AG04450 (cell line): Measurements from ENCODE around the gene USP10. TPM values are rescaled to one million over a fixed set of nuclear protein-coding genes. Genes with fewer than 3 reads are reported as not detected.

Experiments
- CTCF ChIA-PET: fragments of 300-600, 350-600 bp; formaldehyde crosslinking; extraction: SDS; loops from one replicate; lab custom pipeline; 2022; ENCODE audit warnings: antibody characterized with exemption, inconsistent platforms; lab: Charles Lee
- POLR2A ChIA-PET: fragments of 350-600 bp; formaldehyde crosslinking; extraction: SDS; loops from one replicate; lab custom pipeline; 2021; ENCODE audit warnings: antibody characterized with exemption, inconsistent platforms; lab: Yijun Ruan, JAX
- DNase-seq: peaks from one replicate; pipeline ENCODE4 v3.0.0-alpha.2; 2011; ENCODE audit warnings: low read depth, low spot score
- H3K27ac ChIP-seq: one replicate; pipeline ENCODE4 v1.5.1; 2012; ENCODE audit warnings: low read depth, low read length, control low read depth
- H3K27me3 ChIP-seq: one replicate; pipeline ENCODE4 v1.6.0; 2012; ENCODE audit warnings: low read length; ENCODE audit not compliant: control insufficient read depth, insufficient read depth
- H3K4me3 ChIP-seq: 2 replicates; pipeline ENCODE4 v1.5.1; 2011; ENCODE audit warnings: mild to moderate bottlenecking, low read depth, low read length, control low read depth
- H3K9me3 ChIP-seq: 2 replicates; pipeline ENCODE4 v1.5.1; 2012; ENCODE audit warnings: low read length; ENCODE audit not compliant: control insufficient read depth, insufficient read depth
- polyA plus RNA-seq: library from polyadenylated mRNA; depleted of rRNA; stranded (reverse); fragments of >200 nt; gene quantifications from 2 replicates; pipeline ENCODE4 v1.2.3, GENCODE V29; 2011
- TF ChIP-seq, protein P1 (sequence below): IDR thresholded peaks from 2 replicates; pipeline ENCODE4 v1.5.1; 2011; ENCODE audit warnings: low read depth, low read length, control low read depth, inconsistent platforms

The USP10 gene
- polyA plus RNA-seq, 1 experiment, result 54.9 TPM

DNA sequence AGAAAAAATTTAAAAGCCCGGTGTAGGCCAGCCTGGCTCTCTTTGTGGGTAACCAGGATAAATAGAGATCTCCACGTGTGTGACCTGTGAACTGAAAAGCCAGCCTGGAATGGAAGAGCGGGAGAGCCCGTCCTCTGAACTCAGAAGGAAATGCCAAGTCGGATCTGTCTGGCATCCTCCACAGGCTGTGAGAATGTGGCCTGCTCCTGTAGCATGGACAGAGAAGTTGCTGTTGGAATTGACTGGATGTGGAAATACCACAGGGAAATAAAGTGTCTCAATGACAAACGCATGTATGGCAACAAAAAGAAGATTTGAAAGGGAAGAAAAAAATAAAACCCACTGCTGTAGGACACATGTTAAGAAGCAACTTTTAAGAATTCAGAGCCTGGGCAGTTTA lies 44.8 kb upstream of the USP10 start:
- no peak for DNase-seq
- ChIA-PET CTCF (interaction anchor here (0.7 to 1.1 kb wide), 2 partner anchors 17 to 677 kb away, joined by 3 read pairs; no protein-coding TSS in a partner anchor), POLR2A (no interaction called here)

DNA sequence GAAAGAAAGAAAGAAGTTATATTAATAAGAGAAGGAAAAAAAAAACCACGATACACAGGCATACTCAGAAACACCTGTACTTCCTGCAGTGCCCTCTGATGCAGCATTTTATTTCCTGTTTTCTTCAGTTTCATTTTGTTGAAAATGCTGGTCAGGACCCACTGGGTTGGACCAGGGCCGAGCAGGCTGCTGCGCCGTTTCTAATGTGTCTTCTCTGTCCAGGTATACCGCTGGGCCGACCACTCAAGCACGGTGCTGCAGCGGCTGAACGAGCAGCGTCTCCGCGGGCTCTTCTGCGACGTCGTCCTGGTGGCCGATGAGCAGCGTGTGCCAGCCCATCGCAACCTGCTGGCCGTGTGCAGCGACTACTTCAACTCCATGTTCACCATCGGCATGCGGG lies 43.2 kb upstream of the USP10 start:
- CTCF ChIA-PET, result no interaction called here
- H3K27ac ChIP-seq, result no peak overlapping the region
- no peak for DNase-seq

More for the DNA sequence above, 44.8 kb upstream of the USP10 start:
- no peaks in the 10 kb centered on the region for H3K27me3 ChIP-seq
- H3K9me3 ChIP-seq, result no peaks in the 10 kb centered on the region; the same call in 1 of the 2 replicates
- H3K27ac ChIP-seq, result no peak overlapping the region
- TF ChIP-seq, protein P1, sequence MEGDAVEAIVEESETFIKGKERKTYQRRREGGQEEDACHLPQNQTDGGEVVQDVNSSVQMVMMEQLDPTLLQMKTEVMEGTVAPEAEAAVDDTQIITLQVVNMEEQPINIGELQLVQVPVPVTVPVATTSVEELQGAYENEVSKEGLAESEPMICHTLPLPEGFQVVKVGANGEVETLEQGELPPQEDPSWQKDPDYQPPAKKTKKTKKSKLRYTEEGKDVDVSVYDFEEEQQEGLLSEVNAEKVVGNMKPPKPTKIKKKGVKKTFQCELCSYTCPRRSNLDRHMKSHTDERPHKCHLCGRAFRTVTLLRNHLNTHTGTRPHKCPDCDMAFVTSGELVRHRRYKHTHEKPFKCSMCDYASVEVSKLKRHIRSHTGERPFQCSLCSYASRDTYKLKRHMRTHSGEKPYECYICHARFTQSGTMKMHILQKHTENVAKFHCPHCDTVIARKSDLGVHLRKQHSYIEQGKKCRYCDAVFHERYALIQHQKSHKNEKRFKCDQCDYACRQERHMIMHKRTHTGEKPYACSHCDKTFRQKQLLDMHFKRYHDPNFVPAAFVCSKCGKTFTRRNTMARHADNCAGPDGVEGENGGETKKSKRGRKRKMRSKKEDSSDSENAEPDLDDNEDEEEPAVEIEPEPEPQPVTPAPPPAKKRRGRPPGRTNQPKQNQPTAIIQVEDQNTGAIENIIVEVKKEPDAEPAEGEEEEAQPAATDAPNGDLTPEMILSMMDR, result no peak
- H3K4me3 ChIP-seq, result no peak overlapping the region

DNA sequence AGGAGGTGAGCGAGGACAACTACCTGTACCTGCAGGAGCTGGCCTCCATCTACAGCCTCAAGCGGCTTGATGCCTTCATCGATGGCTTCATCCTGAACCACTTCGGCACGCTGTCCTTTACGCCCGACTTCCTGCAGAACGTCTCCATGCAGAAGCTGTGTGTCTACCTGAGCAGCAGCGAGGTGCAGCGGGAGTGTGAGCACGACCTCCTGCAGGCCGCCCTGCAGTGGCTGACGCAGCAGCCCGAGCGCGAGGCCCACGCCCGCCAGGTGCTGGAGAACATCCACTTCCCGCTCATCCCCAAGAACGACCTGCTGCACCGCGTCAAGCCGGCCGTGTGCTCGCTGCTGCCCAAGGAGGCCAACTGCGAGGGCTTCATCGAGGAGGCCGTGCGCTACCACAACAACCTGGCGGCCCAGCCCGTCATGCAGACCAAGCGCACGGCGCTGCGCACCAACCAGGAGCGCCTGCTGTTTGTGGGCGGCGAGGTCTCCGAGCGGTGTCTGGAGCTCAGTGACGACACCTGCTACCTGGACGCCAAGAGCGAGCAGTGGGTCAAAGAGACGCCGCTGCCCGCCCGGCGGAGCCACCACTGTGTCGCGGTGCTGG lies 42.5 kb upstream of the USP10 start:
- CTCF ChIA-PET, result interaction anchor here (0.8 kb wide), 1 partner anchor 15 kb away, joined by 3 read pairs; no protein-coding TSS in a partner anchor
- TF ChIP-seq, protein P1, result no peak

More for the DNA sequence above, 43.2 kb upstream of the USP10 start:
- Histone ChIP-seq H3K27me3 (no peaks in the 10 kb centered on the region), H3K9me3 (peaks cover 4% of the 10 kb centered on the region; the same call in 1 of the 2 replicates), H3K4me3 (no peak overlapping the region)
- POLR2A ChIA-PET, result no interaction called here
- TF ChIP-seq, protein P1, result no peak

DNA sequence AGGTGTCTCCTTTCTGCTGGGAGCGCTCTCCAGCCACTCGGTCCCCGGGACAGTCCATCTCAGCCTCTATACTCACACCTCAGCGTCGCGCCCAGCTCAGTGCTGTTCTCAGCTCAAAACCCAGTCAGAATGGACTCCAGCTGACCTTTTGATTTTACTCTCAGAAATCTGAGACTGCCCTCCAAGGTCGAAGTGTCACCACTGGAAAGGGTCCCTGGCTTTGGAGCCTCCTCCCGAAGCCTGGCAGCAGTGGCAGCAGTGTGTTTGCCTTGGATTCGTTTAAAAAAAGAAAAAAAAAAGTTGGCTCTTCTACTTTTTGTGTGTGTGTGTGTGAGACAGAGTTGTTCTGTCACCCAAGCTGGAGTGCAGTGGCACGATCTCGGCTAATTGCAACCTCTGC lies 41.1 kb upstream of the USP10 start:
- no peak for DNase-seq
- TF ChIP-seq, protein P1, result no peak
- no peaks in the 10 kb centered on the region for H3K27me3 ChIP-seq
- ChIA-PET CTCF (interaction anchor here (1.8 kb wide), 1 partner anchor 14 kb away, joined by 9 read pairs; no protein-coding TSS in a partner anchor), POLR2A (no interaction called here)
- no peak overlapping the region for H3K27ac ChIP-seq
- H3K9me3 ChIP-seq, result peaks cover 5% of the 10 kb centered on the region; the same call in 1 of the 2 replicates
- no peak overlapping the region for H3K4me3 ChIP-seq

More for the DNA sequence above, 42.5 kb upstream of the USP10 start:
- peaks cover 5% of the 10 kb centered on the region; the same call in 1 of the 2 replicates for H3K9me3 ChIP-seq
- no peak for DNase-seq
- H3K4me3 ChIP-seq, result no peak overlapping the region
- no peak overlapping the region for H3K27ac ChIP-seq
- H3K27me3 ChIP-seq, result no peaks in the 10 kb centered on the region
- POLR2A ChIA-PET, result no interaction called here

DNA sequence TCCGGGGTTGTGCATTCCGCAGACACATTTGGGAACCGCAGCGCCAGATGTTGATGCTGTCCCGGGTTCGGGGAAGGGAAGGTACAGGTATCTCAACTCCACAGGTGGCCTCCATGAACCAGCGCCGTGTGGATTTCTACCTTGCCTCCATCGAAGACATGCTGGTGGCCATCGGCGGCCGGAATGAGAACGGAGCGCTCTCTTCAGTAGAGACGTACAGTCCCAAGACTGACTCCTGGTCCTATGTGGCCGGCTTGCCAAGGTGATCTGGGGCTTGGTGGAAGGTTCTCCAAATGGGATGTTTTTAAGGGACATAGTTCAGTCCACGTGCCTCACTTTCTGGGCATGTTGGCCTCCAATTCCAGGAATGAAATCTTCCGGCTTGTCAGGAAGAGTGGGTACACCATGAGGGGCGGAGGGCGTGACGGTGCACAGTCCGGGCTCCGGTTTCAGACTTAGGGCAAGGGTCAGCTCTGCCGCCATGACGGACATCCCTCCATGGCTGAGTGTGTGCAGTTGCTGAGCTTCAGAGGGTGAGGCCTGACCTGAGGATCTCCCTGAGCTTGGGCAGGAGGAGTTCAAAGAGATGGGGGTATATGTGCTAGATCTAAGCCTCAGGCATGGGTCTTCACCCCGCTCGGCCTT lies 40.0 kb upstream of the USP10 start:
- ChIA-PET POLR2A (no interaction called here), CTCF (interaction anchor here (1.8 kb wide), 1 partner anchor 12 kb away, joined by 9 read pairs; no protein-coding TSS in a partner anchor)
- TF ChIP-seq, protein P1, result no peak
- H3K4me3 ChIP-seq, result no peak overlapping the region
- no peak overlapping the region for H3K27ac ChIP-seq
- H3K27me3 ChIP-seq, result no peaks in the 10 kb centered on the region
- DNase-seq, result no peak
- peaks cover 5% of the 10 kb centered on the region; the same call in 1 of the 2 replicates for H3K9me3 ChIP-seq
